ENCODE measurements around the gene KRTAP10-2. TPM values are rescaled to one million over a fixed set of nuclear protein-coding genes. Genes with fewer than 3 reads are reported as not detected.

The KRTAP10-2 gene
- polyA plus RNA-seq, 1 donor: not detected

DNA sequence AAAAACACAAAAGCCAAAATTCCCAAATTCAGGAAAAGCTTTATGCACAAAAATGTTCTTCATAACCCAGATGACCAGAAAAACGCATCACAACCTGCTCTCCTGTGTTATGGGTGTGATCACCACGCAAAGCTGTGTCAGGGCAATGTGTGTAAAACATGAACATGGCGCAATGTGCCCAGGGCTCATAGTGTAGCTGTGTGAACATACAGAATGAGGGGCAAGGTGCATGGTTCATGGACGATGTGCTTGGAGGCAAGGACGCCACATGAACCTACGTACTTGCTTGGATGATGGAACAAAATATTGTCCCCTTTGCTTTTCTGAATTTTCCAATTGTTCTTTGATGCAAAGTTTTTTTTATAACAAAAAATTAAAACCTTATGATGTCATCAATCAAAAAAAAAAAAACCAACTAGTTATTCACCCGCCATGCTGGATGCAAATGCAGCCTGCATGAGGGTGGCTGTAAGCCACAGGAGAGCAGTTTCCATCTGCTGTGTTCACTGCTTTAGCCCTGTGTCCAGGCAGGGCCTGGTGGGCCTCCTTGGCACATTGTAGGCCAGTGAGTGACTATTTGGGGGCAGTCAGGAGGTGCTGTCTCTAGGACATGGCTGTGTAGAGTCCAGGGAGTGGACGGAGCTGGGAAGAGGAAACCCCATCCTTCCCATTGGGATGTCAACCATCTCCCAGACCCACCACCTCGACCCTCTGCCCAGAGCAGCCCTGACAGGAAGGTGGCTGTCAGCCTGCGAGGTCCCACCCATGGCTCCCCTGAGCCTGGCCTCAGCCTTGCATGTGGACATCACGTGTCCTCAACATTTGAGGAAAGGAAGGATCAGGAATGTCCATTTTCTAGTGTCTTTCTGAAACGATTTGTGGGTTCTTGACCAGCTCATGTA, 25.0 kb downstream of the KRTAP10-2 start:
- no peak for DNase-seq (ENCODE audit: low read depth)

DNA sequence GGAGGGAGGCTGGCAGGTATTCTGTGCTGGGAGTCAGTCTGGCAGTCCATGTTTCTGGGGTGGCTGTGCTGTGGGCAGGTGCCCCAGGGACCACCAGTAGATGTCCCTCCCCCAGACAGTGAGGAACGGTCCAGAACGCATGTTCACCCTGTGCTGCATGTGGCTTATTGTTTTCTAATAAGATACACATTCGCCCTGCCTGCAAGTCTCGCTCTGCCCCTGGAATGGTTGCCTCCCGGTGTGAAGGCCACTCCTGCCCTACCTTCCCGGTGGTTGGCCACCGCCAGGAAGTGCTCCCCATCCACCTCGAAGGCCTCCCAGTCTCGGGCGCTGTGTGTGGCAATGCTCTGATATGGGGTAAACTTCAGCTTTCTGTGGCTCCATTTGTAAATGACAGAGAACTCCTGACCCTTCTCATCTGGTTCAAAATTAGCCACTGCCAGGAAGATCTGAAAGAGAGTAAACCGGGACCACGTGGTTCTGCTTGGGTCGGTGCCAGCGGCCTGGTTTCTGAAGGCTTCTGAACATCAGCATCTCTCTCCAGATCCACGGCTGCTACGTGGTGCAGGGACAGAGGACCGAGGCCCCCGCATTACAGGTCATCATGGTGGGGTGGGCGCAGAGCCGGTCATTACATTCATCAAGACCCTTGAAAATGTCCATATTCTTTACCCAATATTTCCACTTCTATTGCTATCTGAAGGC, 25.8 kb downstream of the KRTAP10-2 start:
- no peak for DNase-seq (ENCODE audit: low read depth)

- DNase-seq (ENCODE audit: low read depth): no peak
Observed at GRCh38 chr21:44524414-44525371, 26.6 kb downstream of the KRTAP10-2 start.

- no peak for DNase-seq (ENCODE audit: low read depth)
Observed at GRCh38 chr21:44523567-44524413, 27.5 kb downstream of the KRTAP10-2 start.

- DNase-seq (ENCODE audit: low read depth): no peak
Observed at GRCh38 chr21:44522753-44523204, 28.5 kb downstream of the KRTAP10-2 start.

GRCh38 chr21:44521928-44522752, 29.2 kb downstream of the KRTAP10-2 start:
- no peak for DNase-seq (ENCODE audit: low read depth)

- DNase-seq (ENCODE audit: low read depth): no peak
Observed at GRCh38 chr21:44521301-44521927, 29.9 kb downstream of the KRTAP10-2 start.

GRCh38 chr21:44520326-44521300, 30.7 kb downstream of the KRTAP10-2 start:
- DNase-seq (ENCODE audit: low read depth): no peak

DNA sequence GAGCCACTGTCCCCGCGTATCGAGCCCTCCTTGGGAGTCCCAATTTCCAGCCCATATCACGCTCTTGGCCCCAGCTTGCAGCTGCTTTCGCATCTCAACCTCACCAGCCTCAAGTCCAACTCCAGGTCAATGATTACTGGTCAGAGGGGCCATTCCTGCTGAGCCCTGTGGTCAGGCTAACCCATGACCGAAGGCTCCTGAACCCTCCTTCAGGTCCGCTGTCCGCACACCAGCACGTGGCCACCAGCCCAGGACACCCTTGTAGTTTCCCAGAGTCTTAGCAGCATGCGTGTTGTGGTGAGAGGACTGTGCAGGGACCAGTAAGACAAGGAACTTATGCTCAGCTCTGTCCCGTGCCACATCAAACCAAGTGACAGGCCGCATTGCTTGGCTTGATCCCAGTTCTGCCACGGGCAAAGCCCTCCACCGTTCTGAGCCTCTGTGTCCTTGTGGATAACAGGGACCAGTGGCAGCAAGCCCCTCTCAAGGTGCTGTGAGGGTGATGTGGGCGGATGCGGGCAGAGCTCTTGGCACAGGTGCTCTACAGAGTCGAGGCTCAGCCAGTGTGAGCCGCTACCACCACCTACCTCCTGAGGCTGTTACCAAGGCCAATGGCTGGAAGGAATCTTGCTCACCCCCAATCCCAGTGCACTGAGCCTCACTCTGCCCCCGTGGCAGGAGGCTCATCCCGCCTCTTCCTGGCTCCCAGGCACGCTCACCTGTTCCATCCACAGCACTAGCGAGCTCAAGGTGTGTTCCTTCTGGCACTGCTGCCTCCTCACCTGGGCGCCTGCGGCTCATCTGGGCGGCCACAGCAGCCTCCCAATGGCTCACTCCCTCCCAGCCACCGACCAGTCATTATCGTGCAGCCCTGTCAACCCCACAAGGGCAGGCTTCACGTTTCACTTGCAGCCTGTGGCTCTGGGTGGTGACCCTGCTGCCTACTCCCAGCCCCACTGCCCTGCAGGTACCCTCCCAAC, 31.7 kb downstream of the KRTAP10-2 start:
- DNase-seq (ENCODE audit: low read depth): no peak

GRCh38 chr21:44518686-44519085, 32.6 kb downstream of the KRTAP10-2 start:
- DNase-seq (ENCODE audit: low read depth): no peak

DNA sequence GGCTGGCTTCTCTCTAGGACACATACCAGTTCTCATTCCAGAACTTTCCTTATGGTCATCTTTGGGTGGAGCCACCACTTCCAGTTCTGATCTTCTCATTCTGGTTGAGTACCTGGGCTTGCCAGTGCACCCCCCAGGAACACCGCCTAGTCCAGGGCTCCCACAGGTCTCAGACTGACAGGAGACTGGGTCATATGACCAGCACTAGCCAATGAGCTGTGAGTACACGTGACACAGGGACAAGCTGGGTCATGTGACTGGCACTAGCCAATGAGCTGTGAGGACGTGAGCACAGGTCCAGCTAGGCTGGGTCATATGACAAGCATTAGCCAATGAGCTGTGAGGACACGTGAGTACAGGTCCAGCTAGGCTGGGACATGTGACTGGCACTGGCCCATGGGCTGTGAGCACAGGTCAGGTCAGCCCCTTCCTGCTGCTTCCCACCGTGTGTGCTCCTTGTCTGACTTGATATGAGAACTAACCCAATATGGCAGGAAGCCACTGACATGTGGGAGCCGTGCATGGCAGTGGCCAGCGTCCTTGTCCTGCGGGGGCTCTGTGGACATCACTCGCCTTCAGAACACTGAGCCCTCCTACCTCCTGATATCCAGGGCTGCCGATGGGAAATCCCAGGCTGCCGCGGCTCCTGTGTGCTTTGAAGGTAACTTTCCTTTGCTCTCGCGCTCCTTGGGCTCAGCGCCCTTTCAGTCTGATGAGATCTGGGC, 34.0 kb downstream of the KRTAP10-2 start:
- DNase-seq (ENCODE audit: low read depth): no peak

DNA sequence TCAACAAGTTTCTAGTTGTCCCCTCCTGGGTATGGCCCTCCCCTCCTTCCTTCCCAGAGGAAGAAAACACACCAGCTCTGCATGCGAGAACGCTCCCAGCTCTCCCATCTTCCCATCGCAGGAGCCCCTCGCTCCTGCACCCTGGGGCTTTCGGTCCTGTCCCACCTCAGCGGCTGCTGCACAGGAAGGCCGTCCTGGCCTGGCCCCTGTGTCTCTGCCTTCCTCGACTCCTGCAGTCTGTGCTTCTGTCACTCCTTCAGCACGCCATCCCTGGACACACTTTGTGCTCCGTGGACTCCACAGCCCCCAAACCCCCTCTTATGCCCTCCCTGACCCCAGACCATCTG, 34.5 kb downstream of the KRTAP10-2 start:
- DNase-seq (ENCODE audit: low read depth): no peak

- DNase-seq (ENCODE audit: low read depth): no peak
Observed at GRCh38 chr21:44516342-44516741, 35.0 kb downstream of the KRTAP10-2 start.

GRCh38 chr21:44515359-44516165, 35.7 kb downstream of the KRTAP10-2 start:
- no peak for DNase-seq (ENCODE audit: low read depth)

GRCh38 chr21:44514746-44515358, 36.5 kb downstream of the KRTAP10-2 start:
- DNase-seq (ENCODE audit: low read depth): no peak
